Skeletal muscle cell (primary cell): ENCODE results near the gene SOX18.
A peak's percentile ranks its signal among the peaks of the same experiment; 100 is the strongest.
"Not testable (repeated sequence)": the region's sequence is repeated elsewhere in the genome, so short reads cannot be mapped to it uniquely, and the experiment has no call there.

Experiments used
- DNase-seq: peaks from one replicate; pipeline ENCODE4 v3.0.0-alpha.2; 2010; ENCODE audit warnings: low read depth
- H3K4me3 ChIP-seq: 2 replicates; pipeline ENCODE4 v1.5.1; 2011; ENCODE audit warnings: low read depth, mild to moderate bottlenecking, control low read depth, low read length, moderate library complexity

Gene SOX18

GRCh38 chr20:64049060-64049877, at the start of gene SOX18:
Gene SOX18, minus strand, starts transcription at chr20:64049639. Its CDS starts 123 bp downstream, at chr20:64049516.
- DNase-seq, result no peak
- H3K4me3 ChIP-seq, result peak within 1 kb of the TSS; percentile 15

GRCh38 chr20:64098471-64099013, 49.1 kb upstream of the SOX18 start:
- H3K4me3 ChIP-seq, result no peak overlapping the region
- DNase-seq, result no peak

- no peak overlapping the region for H3K4me3 ChIP-seq
Observed at GRCh38 chr20:64096535-64096934, 47.1 kb upstream of the SOX18 start.

GRCh38 chr20:64095927-64096326, 46.5 kb upstream of the SOX18 start:
- DNase-seq, result no peak
- no peak overlapping the region for H3K4me3 ChIP-seq

More at GRCh38 chr20:64096535-64096934, 47.1 kb upstream of the SOX18 start:
- no peak for DNase-seq

GRCh38 chr20:64095455-64095854, 46.0 kb upstream of the SOX18 start:
- DNase-seq, result no peak
- no peak overlapping the region for H3K4me3 ChIP-seq

GRCh38 chr20:64093013-64093503, 43.6 kb upstream of the SOX18 start:
- no peak for DNase-seq
- H3K4me3 ChIP-seq, result no peak overlapping the region

GRCh38 chr20:64092258-64093012, 43.0 kb upstream of the SOX18 start:
- no peak overlapping the region for H3K4me3 ChIP-seq
- DNase-seq, result no peak

- H3K4me3 ChIP-seq, result no peak overlapping the region
- DNase-seq, result no peak
Observed at GRCh38 chr20:64091770-64092169, 42.3 kb upstream of the SOX18 start.

- no peak for DNase-seq
- no peak overlapping the region for H3K4me3 ChIP-seq
Observed at GRCh38 chr20:64091340-64091739, 41.9 kb upstream of the SOX18 start.

GRCh38 chr20:64090165-64090564, 40.7 kb upstream of the SOX18 start:
- DNase-seq, result no peak
- no peak overlapping the region for H3K4me3 ChIP-seq

- H3K4me3 ChIP-seq, DNase-seq: not testable (repeated sequence)
Observed at GRCh38 chr20:64088586-64088985, 39.1 kb upstream of the SOX18 start.

GRCh38 chr20:64087226-64087825, 37.9 kb upstream of the SOX18 start:
- not testable (repeated sequence) for H3K4me3 ChIP-seq, DNase-seq

- DNase-seq, result no peak
Observed at GRCh38 chr20:64086801-64087200, 37.4 kb upstream of the SOX18 start.

GRCh38 chr20:64084685-64085152, 35.3 kb upstream of the SOX18 start:
- no peak for DNase-seq
- no peak overlapping the region for H3K4me3 ChIP-seq

More at GRCh38 chr20:64086801-64087200, 37.4 kb upstream of the SOX18 start:
- no peak overlapping the region for H3K4me3 ChIP-seq

GRCh38 chr20:64083804-64084684, 34.6 kb upstream of the SOX18 start, which contains the start of gene LKAAEAR1:
Gene LKAAEAR1, minus strand, starts transcription at chr20:64084398. Its CDS starts 179 bp downstream, at chr20:64084219.
- H3K4me3 ChIP-seq, result peak within 1 kb of the TSS; percentile 54
- no peak for DNase-seq

- H3K4me3 ChIP-seq, result peak overlapping the region; percentile 54
- DNase-seq, result peak; percentile 21
Observed at GRCh38 chr20:64083378-64083803, 34.0 kb upstream of the SOX18 start.

- DNase-seq, result no peak
- peak overlapping the region; percentile 54 for H3K4me3 ChIP-seq
Observed at GRCh38 chr20:64082820-64083377, 33.5 kb upstream of the SOX18 start.

- H3K4me3 ChIP-seq, result no peak overlapping the region
- no peak for DNase-seq
Observed at GRCh38 chr20:64082126-64082731, 32.8 kb upstream of the SOX18 start.
